ENCODE measurements around the gene YAE1.
"Not testable (repeated sequence)": the region's sequence is repeated elsewhere in the genome, so short reads cannot be mapped to it uniquely, and the experiment has no call there.

The YAE1 gene

GRCh38 chr7:39539816-39540215, 26.4 kb upstream of the YAE1 start:
- TF ChIP-seq EZH2phosphoT487 (IDR thresholded peaks at IDR 0.05; ENCODE audit: low read depth) = no peak
- no peak for TF ChIP-seq CTCF (IDR thresholded peaks at IDR 0.05; ENCODE audit: low read depth, low read length)
- H3K4me1 ChIP-seq (ENCODE audit: low read length) = no peaks in the 10 kb centered on the region
- H3K79me2 ChIP-seq (ENCODE audit: low read length) = no peaks in the 10 kb centered on the region
- H3K4me2 ChIP-seq (ENCODE audit: low read length) = no peak overlapping the region
- no peaks in the 10 kb centered on the region for H3K9me3 ChIP-seq (ENCODE audit: insufficient read depth, low read length)
- no peaks in the 10 kb centered on the region for H3K36me3 ChIP-seq (replicated peaks; ENCODE audit: low read depth, low read length)
- H3K9ac ChIP-seq (ENCODE audit: low read length) = no peak overlapping the region
- H4K20me1 ChIP-seq (ENCODE audit: insufficient read depth, low read length) = no peaks in the 10 kb centered on the region
- no peak overlapping the region for H3K4me3 ChIP-seq (ENCODE audit: low read length)
- H3K27ac ChIP-seq (ENCODE audit: low read length) = no peak overlapping the region
- H3K27me3 ChIP-seq (ENCODE audit: low read depth, low read length) = no peaks in the 10 kb centered on the region
- H2AFZ ChIP-seq (ENCODE audit: low read depth, low read length) = no peak overlapping the region

GRCh38 chr7:39540320-39540719, 25.9 kb upstream of the YAE1 start:
- H3K9me3 ChIP-seq (ENCODE audit: insufficient read depth, low read length) = no peaks in the 10 kb centered on the region
- H3K27ac ChIP-seq (ENCODE audit: low read length) = no peak overlapping the region
- no peak overlapping the region for H3K9ac ChIP-seq (ENCODE audit: low read length)
- H2AFZ ChIP-seq (ENCODE audit: low read depth, low read length) = no peak overlapping the region
- TF ChIP-seq EZH2phosphoT487 (IDR thresholded peaks at IDR 0.05; ENCODE audit: low read depth) = no peak
- TF ChIP-seq CTCF (IDR thresholded peaks at IDR 0.05; ENCODE audit: low read depth, low read length) = no peak
- H3K4me2 ChIP-seq (ENCODE audit: low read length) = no peak overlapping the region
- H3K27me3 ChIP-seq (ENCODE audit: low read depth, low read length) = no peaks in the 10 kb centered on the region
- H4K20me1 ChIP-seq (ENCODE audit: insufficient read depth, low read length) = no peaks in the 10 kb centered on the region
- no peaks in the 10 kb centered on the region for H3K79me2 ChIP-seq (ENCODE audit: low read length)
- no peaks in the 10 kb centered on the region for H3K4me1 ChIP-seq (ENCODE audit: low read length)
- no peaks in the 10 kb centered on the region for H3K36me3 ChIP-seq (replicated peaks; ENCODE audit: low read depth, low read length)
- H3K4me3 ChIP-seq (ENCODE audit: low read length) = no peak overlapping the region

- no peaks in the 10 kb centered on the region for H3K36me3 ChIP-seq (replicated peaks; ENCODE audit: low read depth, low read length)
Observed at GRCh38 chr7:39541511-39541910, 24.7 kb upstream of the YAE1 start.

GRCh38 chr7:39544774-39545173, 21.4 kb upstream of the YAE1 start:
- H3K27ac ChIP-seq (ENCODE audit: low read length); H3K4me1 ChIP-seq (ENCODE audit: low read length); H4K20me1 ChIP-seq (ENCODE audit: insufficient read depth, low read length); H3K27me3 ChIP-seq (ENCODE audit: low read depth, low read length); H2AFZ ChIP-seq (ENCODE audit: low read depth, low read length); H3K36me3 ChIP-seq (replicated peaks; ENCODE audit: low read depth, low read length); H3K4me2 ChIP-seq (ENCODE audit: low read length); H3K79me2 ChIP-seq (ENCODE audit: low read length); H3K9me3 ChIP-seq (ENCODE audit: insufficient read depth, low read length); H3K4me3 ChIP-seq (ENCODE audit: low read length); H3K9ac ChIP-seq (ENCODE audit: low read length): not testable (repeated sequence)

More at GRCh38 chr7:39541511-39541910, 24.7 kb upstream of the YAE1 start:
- Histone ChIP-seq H3K79me2 (ENCODE audit: low read length) (no peaks in the 10 kb centered on the region), H3K27me3 (ENCODE audit: low read depth, low read length) (no peaks in the 10 kb centered on the region), H3K4me3 (ENCODE audit: low read length) (no peak overlapping the region), H3K9me3 (ENCODE audit: insufficient read depth, low read length) (no peaks in the 10 kb centered on the region), H3K4me2 (ENCODE audit: low read length) (no peak overlapping the region), H3K4me1 (ENCODE audit: low read length) (no peaks in the 10 kb centered on the region), H3K27ac (ENCODE audit: low read length) (no peak overlapping the region), H2AFZ (ENCODE audit: low read depth, low read length) (no peak overlapping the region), H3K9ac (ENCODE audit: low read length) (no peak overlapping the region), H4K20me1 (ENCODE audit: insufficient read depth, low read length) (no peaks in the 10 kb centered on the region)
- no peak for TF ChIP-seq EZH2phosphoT487 (IDR thresholded peaks at IDR 0.05; ENCODE audit: low read depth)
- no peak for TF ChIP-seq CTCF (IDR thresholded peaks at IDR 0.05; ENCODE audit: low read depth, low read length)

- Histone ChIP-seq H3K4me1 (ENCODE audit: low read length) (no peaks in the 10 kb centered on the region), H3K9me3 (ENCODE audit: insufficient read depth, low read length) (no peaks in the 10 kb centered on the region; the same call in 1 of the 2 replicates), H3K79me2 (ENCODE audit: low read length) (no peaks in the 10 kb centered on the region), H3K27me3 (ENCODE audit: low read depth, low read length) (no peaks in the 10 kb centered on the region), H3K4me3 (ENCODE audit: low read length) (no peak overlapping the region), H4K20me1 (ENCODE audit: insufficient read depth, low read length) (no peaks in the 10 kb centered on the region), H3K9ac (ENCODE audit: low read length) (no peak overlapping the region), H2AFZ (ENCODE audit: low read depth, low read length) (no peak overlapping the region), H3K36me3 (replicated peaks; ENCODE audit: low read depth, low read length) (no peaks in the 10 kb centered on the region), H3K27ac (ENCODE audit: low read length) (no peak overlapping the region), H3K4me2 (ENCODE audit: low read length) (no peak overlapping the region)
- TF ChIP-seq CTCF (IDR thresholded peaks at IDR 0.05; ENCODE audit: low read depth, low read length) = no peak
- TF ChIP-seq EZH2phosphoT487 (IDR thresholded peaks at IDR 0.05; ENCODE audit: low read depth) = no peak
Observed at GRCh38 chr7:39547336-39547735, 18.9 kb upstream of the YAE1 start.

Data from OCI-LY3 (cell line).